Peyer's patch (tissue), 4 donors: Measurements from ENCODE around the gene INPP5A. TPM values are rescaled to one million over a fixed set of nuclear protein-coding genes. Genes with fewer than 3 reads are reported as not detected.

Source experiments
- DNase-seq, 3 donors: peaks; one replicate each; pipeline ENCODE4 v3.0.0-alpha.2; 2017 to 2019
- H3K27ac ChIP-seq, 4 donors: fragments of 200-600 bp; sonication (generic); one replicate each; pipeline ENCODE4 v1.5.1; 2016 to 2019
- H3K27me3 ChIP-seq, 2 donors: fragments of 200-600 bp; sonication (generic); one replicate each; pipeline ENCODE4 v1.5.1; 2019
- H3K36me3 ChIP-seq, 3 donors: fragments of 200-600 bp; sonication (generic); one replicate each; pipeline ENCODE4 v1.5.1; 2016 to 2019
- H3K4me1 ChIP-seq, 4 donors: fragments of 200-600 bp; sonication (generic); one replicate each; pipeline ENCODE4 v1.5.1; 2016 to 2019
- H3K4me3 ChIP-seq, 4 donors: fragments of 200-600 bp; sonication (generic); 1 replicate in 3 of 4; 2 replicates in 1 of 4; pipeline ENCODE4 v1.5.1; 2016 to 2019; ENCODE audit warnings: mild to moderate bottlenecking in 1 of 4
- H3K9me3 ChIP-seq, 4 donors: fragments of 200-600 bp; sonication (generic); one replicate each; pipeline ENCODE4 v1.5.1; 2016 to 2019; ENCODE audit warnings: mild to moderate bottlenecking in 1 of 4
- CTCF ChIP-seq, 6 experiments: fragments of 450-650 bp in 4 of 6; fragments of 200-600 bp in 2 of 6; sonication (generic) in 1 of 6; IDR thresholded peaks; one replicate each; pipeline ENCODE4 v1.5.1; 2017 to 2019; ENCODE audit warnings: antibody characterized with exemption in 6 of 6, mild to moderate bottlenecking in 3 of 6, moderate library complexity in 1 of 6
- POLR2A ChIP-seq, 2 donors: fragments of 450-650 bp; IDR thresholded peaks; one replicate each; pipeline ENCODE4 v1.5.1; 2017; ENCODE audit warnings: antibody characterized with exemption in 2 of 2, mild to moderate bottlenecking in 2 of 2, moderate library complexity in 2 of 2
- total RNA-seq, 4 donors: library from RNA; depleted of rRNA; stranded (reverse); fragments of >200 nt; gene quantifications; one replicate each; pipeline ENCODE4 v1.1.0, GENCODE V29; 2016

INPP5A gene
- total RNA-seq, 4 donors from 2014 or later = 33.8 to 76.4 (median 38.1) TPM

- H3K4me1 ChIP-seq = no peaks in the 10 kb centered on the region
- H3K36me3 ChIP-seq = peaks cover 0 to 56% (median 0%) of the 10 kb centered on the region in 3 donors
- H3K27me3 ChIP-seq = no peaks in the 10 kb centered on the region
- no peak overlapping the region for H3K4me3 ChIP-seq
- TF ChIP-seq POLR2A (IDR thresholded peaks at IDR 0.05) = no peak
- no peak for TF ChIP-seq CTCF (IDR thresholded peaks at IDR 0.05)
- H3K9me3 ChIP-seq = no peaks in the 10 kb centered on the region
- no peak for DNase-seq
- H3K27ac ChIP-seq = no peak overlapping the region
These were observed 217.7 kb downstream of the INPP5A start for GRCh38 chr10:132755166-132755711.

GRCh38 chr10:132756591-132756990 is 219.0 kb downstream of the INPP5A start:
- H3K36me3 ChIP-seq = peaks cover 0 to 50% (median 0%) of the 10 kb centered on the region in 3 donors
- no peak for TF ChIP-seq POLR2A (IDR thresholded peaks at IDR 0.05)
- no peak for TF ChIP-seq CTCF (IDR thresholded peaks at IDR 0.05)

GRCh38 chr10:132757171-132757570 is 219.6 kb downstream of the INPP5A start:
- no peak overlapping the region for H3K27ac ChIP-seq

More at GRCh38 chr10:132756591-132756990, 219.0 kb downstream of the INPP5A start:
- Histone ChIP-seq H3K27me3 (no peaks in the 10 kb centered on the region), H3K4me3 (no peak overlapping the region), H3K27ac (no peak overlapping the region), H3K4me1 (no peaks in the 10 kb centered on the region), H3K9me3 (no peaks in the 10 kb centered on the region)
- DNase-seq = no peak

GRCh38 chr10:132758865-132759264 is 221.3 kb downstream of the INPP5A start:
- TF ChIP-seq POLR2A (IDR thresholded peaks at IDR 0.05) (no peak), CTCF (IDR thresholded peaks at IDR 0.05) (no peak)
- H3K27me3 ChIP-seq = no peaks in the 10 kb centered on the region
- H3K36me3 ChIP-seq = peaks cover 0 to 43% (median 0%) of the 10 kb centered on the region in 3 donors
- no peak overlapping the region for H3K27ac ChIP-seq
- H3K4me1 ChIP-seq = no peaks in the 10 kb centered on the region
- H3K4me3 ChIP-seq = no peak overlapping the region
- no peaks in the 10 kb centered on the region for H3K9me3 ChIP-seq
- DNase-seq = no peak

More at GRCh38 chr10:132757171-132757570, 219.6 kb downstream of the INPP5A start:
- Histone ChIP-seq H3K4me3 (no peak overlapping the region), H3K36me3 (peaks cover 0 to 48% (median 0%) of the 10 kb centered on the region in 3 donors), H3K27me3 (no peaks in the 10 kb centered on the region), H3K9me3 (no peaks in the 10 kb centered on the region), H3K4me1 (no peaks in the 10 kb centered on the region)
- TF ChIP-seq POLR2A (IDR thresholded peaks at IDR 0.05) = no peak
- TF ChIP-seq CTCF (IDR thresholded peaks at IDR 0.05) = no peak
- DNase-seq = no peak

GRCh38 chr10:132761395-132762060 is 223.9 kb downstream of the INPP5A start:
- TF ChIP-seq CTCF (IDR thresholded peaks at IDR 0.05) = no peak
- no peak for TF ChIP-seq POLR2A (IDR thresholded peaks at IDR 0.05)
- H3K4me1 ChIP-seq = no peaks in the 10 kb centered on the region
- no peak overlapping the region for H3K27ac ChIP-seq
- no peak for DNase-seq
- H3K9me3 ChIP-seq = no peaks in the 10 kb centered on the region
- no peaks in the 10 kb centered on the region for H3K27me3 ChIP-seq
- H3K4me3 ChIP-seq = no peak overlapping the region
- H3K36me3 ChIP-seq = peaks cover 0 to 23% (median 0%) of the 10 kb centered on the region in 3 donors
